ENCODE data around the gene PGBD2. TPM values are rescaled to one million over a fixed set of nuclear protein-coding genes. Genes with fewer than 3 reads are reported as not detected.

PGBD2 gene
- total RNA-seq (ENCODE audit: unreplicated experiment): 11.5 TPM
- long read RNA-seq, transcript PGBD2-201 (3 exons, 2,136 nt): major isoform, 9 of 15 reads
- long read RNA-seq, partial matches to known transcripts: 0 of 15 reads
- long read RNA-seq, other reads (novel, unspliced or antisense): 2 of 15 reads

DNA sequence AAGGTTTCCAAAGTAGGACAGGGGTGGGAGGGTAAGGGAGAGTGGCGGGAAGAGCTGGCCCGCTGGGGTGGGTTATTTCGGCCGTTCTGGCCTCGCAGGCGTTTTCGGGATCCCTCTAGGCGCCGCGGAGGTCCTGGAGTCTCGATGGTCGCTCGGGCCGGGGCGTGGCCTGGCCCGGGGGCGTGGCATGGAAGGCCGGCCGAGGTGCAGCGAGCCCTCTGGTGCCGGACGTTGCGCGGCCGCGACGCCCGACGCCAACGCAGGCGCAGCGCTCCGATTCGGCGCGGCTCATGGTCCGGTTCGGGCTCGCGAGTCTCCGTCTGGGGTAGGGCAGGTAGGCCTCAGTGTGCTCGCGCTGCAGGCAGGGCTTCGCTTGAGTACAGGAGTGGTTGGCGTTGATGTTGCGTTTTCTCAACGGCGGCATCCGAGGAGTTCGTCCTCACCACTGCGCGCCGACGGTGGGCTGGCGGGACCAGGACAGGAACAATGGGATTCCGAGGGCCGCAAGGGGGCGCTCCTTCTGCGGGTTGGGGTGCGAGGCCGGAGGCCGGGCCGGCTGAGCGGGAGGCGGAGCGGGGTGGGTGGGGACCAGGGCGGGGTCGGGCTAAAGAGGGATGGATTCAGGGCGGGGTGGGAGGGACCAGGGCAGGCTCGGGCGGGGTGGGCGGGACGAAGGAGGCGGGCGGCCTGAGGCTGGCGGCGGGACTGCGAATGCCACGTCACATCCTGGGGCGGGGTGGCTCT, at the start of gene PGBD2:
TSS of gene PGBD2 (plus strand) at position 227 of the 744 bp plus-strand sequence. CDS start 7,628 bp downstream, outside the sequence.
- H3K36me3 Mint-ChIP-seq (ENCODE audit: unreplicated experiment): peaks cover 8% of the 10 kb centered on the region
- peak within 1 kb of the TSS; percentile 100 for H3K27ac Mint-ChIP-seq (ENCODE audit: unreplicated experiment)
- TF ChIP-seq CTCF (IDR thresholded peaks at IDR 0.05; ENCODE audit: partially characterized antibody, unreplicated experiment): peak; percentile 78
- H3K27me3 Mint-ChIP-seq (ENCODE audit: unreplicated experiment): peaks cover 4% of the 10 kb centered on the region
- peak within 1 kb of the TSS; percentile 99 for H3K4me3 Mint-ChIP-seq (ENCODE audit: unreplicated experiment)
- DNase-seq: peak; percentile 99
- peaks cover 30% of the 10 kb centered on the region for H3K4me1 Mint-ChIP-seq (ENCODE audit: low read depth, unreplicated experiment)
- peaks cover 9% of the 10 kb centered on the region for H3K9me3 Mint-ChIP-seq (ENCODE audit: unreplicated experiment)

DNA sequence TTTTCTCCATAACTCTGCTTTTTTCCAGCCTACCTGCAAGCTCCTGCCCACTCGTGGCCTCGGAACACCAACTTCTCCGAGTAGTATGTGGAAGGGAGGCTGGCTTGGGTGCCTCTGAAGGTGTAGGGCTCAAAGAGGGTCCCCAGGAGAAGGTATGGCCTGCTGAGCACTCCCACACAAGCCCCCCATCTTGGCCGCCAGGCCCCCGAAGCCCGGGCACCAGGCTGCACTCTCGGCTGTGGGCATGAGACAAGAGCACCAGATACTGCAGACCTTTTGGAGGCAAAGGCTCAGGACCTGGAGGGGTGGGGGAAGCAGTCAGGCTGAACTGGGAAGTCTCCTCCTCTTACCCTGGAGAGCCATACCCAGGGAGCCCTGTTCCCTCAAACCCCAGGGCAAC, 48.8 kb upstream of the PGBD2 start:
- Mint-ChIP-seq H3K27me3 (ENCODE audit: unreplicated experiment) (peaks cover 14% of the 10 kb centered on the region), H3K36me3 (ENCODE audit: unreplicated experiment) (peaks cover 7% of the 10 kb centered on the region), H3K9me3 (ENCODE audit: unreplicated experiment) (peaks cover 19% of the 10 kb centered on the region), H3K4me1 (ENCODE audit: low read depth, unreplicated experiment) (peaks cover 6% of the 10 kb centered on the region), H3K27ac (ENCODE audit: unreplicated experiment) (peak overlapping the region; percentile 34), H3K4me3 (ENCODE audit: unreplicated experiment) (peak overlapping the region; percentile 91)
- no peak for DNase-seq
- no peak for TF ChIP-seq CTCF (IDR thresholded peaks at IDR 0.05; ENCODE audit: partially characterized antibody, unreplicated experiment)

DNA sequence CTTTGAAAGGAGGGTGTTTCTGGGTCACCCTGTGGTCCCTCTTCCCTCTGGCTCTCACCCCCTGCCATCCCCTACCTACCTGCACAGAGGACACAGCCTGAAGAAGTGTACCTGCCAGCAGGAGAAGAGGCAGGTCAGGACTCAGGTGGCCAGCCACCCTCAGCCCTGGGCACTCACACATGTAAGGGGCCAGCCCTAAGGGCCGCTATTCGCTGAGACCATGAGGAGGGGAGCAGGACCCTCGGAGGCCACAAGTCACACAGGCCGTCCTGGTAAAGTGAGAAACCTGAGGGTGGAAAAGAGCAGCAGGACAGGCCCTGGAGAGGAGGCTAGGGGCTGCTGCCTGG, 48.3 kb upstream of the PGBD2 start:
- peaks cover 18% of the 10 kb centered on the region for H3K27me3 Mint-ChIP-seq (ENCODE audit: unreplicated experiment)
- TF ChIP-seq CTCF (IDR thresholded peaks at IDR 0.05; ENCODE audit: partially characterized antibody, unreplicated experiment): no peak
- H3K27ac Mint-ChIP-seq (ENCODE audit: unreplicated experiment): peak overlapping the region; percentile 93
- H3K4me1 Mint-ChIP-seq (ENCODE audit: low read depth, unreplicated experiment): peaks cover 10% of the 10 kb centered on the region
- H3K36me3 Mint-ChIP-seq (ENCODE audit: unreplicated experiment): peaks cover 7% of the 10 kb centered on the region
- DNase-seq: no peak
- peak overlapping the region; percentile 91 for H3K4me3 Mint-ChIP-seq (ENCODE audit: unreplicated experiment)
- peaks cover 19% of the 10 kb centered on the region for H3K9me3 Mint-ChIP-seq (ENCODE audit: unreplicated experiment)

DNA sequence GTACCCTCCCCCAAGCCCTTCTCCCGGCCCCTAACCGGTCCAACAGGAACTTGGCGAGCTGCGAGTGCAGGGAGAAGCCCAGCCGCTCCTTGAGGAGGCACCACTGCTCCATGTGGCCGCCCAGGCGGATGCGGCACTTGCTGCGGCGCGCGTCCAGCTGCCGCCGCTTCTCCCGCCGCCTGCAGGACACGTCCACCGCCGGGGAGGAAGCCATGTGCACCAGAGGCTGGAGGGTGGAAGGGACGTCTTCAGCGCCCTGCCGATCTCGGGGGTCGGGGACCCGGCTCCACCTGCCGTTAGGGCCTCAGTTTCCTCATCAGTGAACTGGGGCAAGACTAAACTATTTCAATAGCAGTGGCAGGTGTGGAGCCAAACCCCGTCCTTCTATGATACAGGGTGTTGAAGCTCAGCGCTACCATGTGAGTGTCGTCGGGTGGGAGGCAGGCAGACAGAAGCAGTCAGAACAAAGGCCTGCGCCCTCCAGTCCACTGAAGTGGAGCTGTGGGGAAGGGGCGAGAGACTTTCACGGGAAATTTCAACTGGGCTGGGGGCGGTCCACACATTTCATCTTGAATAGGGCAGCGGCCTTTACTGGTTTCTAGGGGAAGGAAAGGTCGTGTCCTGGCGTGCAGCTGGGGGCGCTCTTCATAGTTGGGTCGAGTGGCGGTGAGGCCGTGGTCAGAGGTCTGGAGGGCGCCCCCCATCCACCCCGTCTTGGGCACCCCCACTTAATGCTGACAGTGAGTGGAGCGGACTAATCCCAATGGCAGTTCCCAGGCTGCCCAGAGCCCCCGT, 47.7 kb upstream of the PGBD2 start:
- Mint-ChIP-seq H3K4me1 (ENCODE audit: low read depth, unreplicated experiment) (peaks cover 11% of the 10 kb centered on the region), H3K4me3 (ENCODE audit: unreplicated experiment) (peak overlapping the region; percentile 91), H3K27me3 (ENCODE audit: unreplicated experiment) (peaks cover 20% of the 10 kb centered on the region), H3K9me3 (ENCODE audit: unreplicated experiment) (peaks cover 19% of the 10 kb centered on the region), H3K27ac (ENCODE audit: unreplicated experiment) (peak overlapping the region; percentile 93), H3K36me3 (ENCODE audit: unreplicated experiment) (peaks cover 7% of the 10 kb centered on the region)
- peak; percentile 61 for TF ChIP-seq CTCF (IDR thresholded peaks at IDR 0.05; ENCODE audit: partially characterized antibody, unreplicated experiment)
- peak; percentile 79 for DNase-seq

Data from glutamatergic neuron (in vitro differentiated cells).